Endothelial cell of umbilical vein (primary cell): ENCODE measurements around the gene RNU1-2.

Source experiments
- EZH2 ChIP-seq: IDR thresholded peaks from 2 replicates; pipeline ENCODE4 v1.6.1; 2012; ENCODE audit warnings: borderline replicate concordance, low read depth, mild to moderate bottlenecking, moderate library complexity, low read length, inconsistent platforms; ENCODE audit not compliant: severe bottlenecking
- FOS ChIP-seq: IDR thresholded peaks from 2 replicates; pipeline ENCODE4 v1.6.1; 2011; ENCODE audit warnings: mild to moderate bottlenecking, low read length, moderate library complexity, borderline replicate concordance; ENCODE audit not compliant: insufficient read depth
- GATA2 ChIP-seq: IDR thresholded peaks from 2 replicates; pipeline ENCODE4 v1.7.0; 2011; ENCODE audit warnings: low read depth, mild to moderate bottlenecking, moderate library complexity, mixed read lengths, low read length; ENCODE audit not compliant: insufficient read length, insufficient read depth
- JUN ChIP-seq: IDR thresholded peaks from 2 replicates; pipeline ENCODE4 v1.6.1; 2011; ENCODE audit warnings: borderline replicate concordance, low read depth; ENCODE audit not compliant: insufficient read length, insufficient read depth
- MYC ChIP-seq: IDR thresholded peaks from one replicate; pipeline ENCODE4 v1.6.1; 2011; ENCODE audit warnings: mild to moderate bottlenecking, low read depth, low read length
- POLR2A ChIP-seq: IDR thresholded peaks from 2 replicates; pipeline ENCODE4 v1.6.1; 2012; ENCODE audit warnings: low read depth, mild to moderate bottlenecking, control low read depth, low read length
- POLR2AphosphoS5 ChIP-seq: IDR thresholded peaks from 2 replicates; pipeline ENCODE4 v1.6.1; 2012; ENCODE audit warnings: low read depth, mild to moderate bottlenecking, control low read depth, low read length, moderate library complexity; ENCODE audit not compliant: insufficient read depth
- TF ChIP-seq, protein P1 (sequence below), 2 donors: IDR thresholded peaks; 1 replicate in 1 of 2; 2 replicates in 1 of 2; pipeline ENCODE4 v1.5.1; 2011; ENCODE audit warnings: low read length in 2 of 2, mild to moderate bottlenecking in 2 of 2, moderate library complexity in 2 of 2, control low read depth in 1 of 2, inconsistent platforms in 1 of 2, low read depth in 1 of 2; ENCODE audit not compliant: insufficient read depth in 1 of 2; ENCODE audit errors: extremely low read depth in 1 of 2
- TF ChIP-seq, protein P2 (sequence below): IDR thresholded peaks from 2 replicates; pipeline ENCODE4 v1.6.1; 2011; ENCODE audit not compliant: insufficient read depth, insufficient read length

DNA sequence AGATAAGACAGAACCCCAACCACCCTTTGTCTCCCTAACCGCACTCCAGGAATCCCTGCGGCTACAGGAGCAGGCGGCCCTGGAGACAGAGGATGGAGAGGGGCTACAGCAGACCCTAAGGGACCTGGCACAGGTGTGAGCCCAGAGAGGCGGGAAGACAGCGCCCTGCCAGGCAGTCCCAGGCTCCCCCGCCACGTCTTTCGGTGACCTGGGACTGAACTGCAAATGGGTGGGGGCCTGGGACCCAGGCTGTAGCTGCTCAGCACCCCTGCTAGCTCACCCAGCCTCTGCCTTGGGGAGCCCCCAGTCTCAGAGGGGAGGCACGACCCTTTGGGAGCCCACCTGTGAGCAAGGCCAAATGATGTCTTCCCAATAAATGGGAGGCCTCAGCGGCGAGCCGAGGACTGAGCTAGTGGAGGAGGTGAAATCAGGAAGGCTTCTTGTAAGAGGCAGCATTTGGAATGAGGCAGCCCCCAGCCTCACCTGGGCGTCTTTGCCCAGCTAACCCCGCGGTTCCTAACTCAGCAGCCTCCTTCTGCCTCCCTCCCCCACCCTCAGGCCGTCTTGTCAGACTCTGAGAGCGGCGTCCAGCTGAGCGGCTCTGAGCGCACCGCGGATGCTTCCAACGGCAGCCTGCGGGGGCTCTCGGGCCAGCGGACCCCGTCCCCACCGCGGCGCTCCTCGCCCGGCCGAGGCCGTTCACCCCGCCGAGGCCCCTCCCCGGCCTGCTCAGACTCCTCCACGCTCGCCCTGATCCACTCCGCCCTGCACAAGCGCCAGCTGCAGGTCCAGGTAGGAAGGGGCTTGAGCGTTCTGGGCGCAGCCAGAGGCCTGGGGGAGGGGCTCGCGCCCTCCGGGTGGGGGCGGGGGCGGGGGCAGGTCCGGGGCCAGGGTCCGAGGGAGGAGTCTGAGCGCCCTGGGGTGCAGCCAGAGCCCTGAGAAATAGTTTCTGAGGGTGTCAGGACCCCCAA is 42.9 kb downstream of the RNU1-2 start:
- no peak for TF ChIP-seq EZH2
- TF ChIP-seq POLR2A: no peak
- TF ChIP-seq, protein P1, sequence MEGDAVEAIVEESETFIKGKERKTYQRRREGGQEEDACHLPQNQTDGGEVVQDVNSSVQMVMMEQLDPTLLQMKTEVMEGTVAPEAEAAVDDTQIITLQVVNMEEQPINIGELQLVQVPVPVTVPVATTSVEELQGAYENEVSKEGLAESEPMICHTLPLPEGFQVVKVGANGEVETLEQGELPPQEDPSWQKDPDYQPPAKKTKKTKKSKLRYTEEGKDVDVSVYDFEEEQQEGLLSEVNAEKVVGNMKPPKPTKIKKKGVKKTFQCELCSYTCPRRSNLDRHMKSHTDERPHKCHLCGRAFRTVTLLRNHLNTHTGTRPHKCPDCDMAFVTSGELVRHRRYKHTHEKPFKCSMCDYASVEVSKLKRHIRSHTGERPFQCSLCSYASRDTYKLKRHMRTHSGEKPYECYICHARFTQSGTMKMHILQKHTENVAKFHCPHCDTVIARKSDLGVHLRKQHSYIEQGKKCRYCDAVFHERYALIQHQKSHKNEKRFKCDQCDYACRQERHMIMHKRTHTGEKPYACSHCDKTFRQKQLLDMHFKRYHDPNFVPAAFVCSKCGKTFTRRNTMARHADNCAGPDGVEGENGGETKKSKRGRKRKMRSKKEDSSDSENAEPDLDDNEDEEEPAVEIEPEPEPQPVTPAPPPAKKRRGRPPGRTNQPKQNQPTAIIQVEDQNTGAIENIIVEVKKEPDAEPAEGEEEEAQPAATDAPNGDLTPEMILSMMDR (IDR thresholded peaks at IDR 0.05; ENCODE audit: extremely low read depth in 1 of 2, insufficient read depth in 1 of 2, low read depth in 1 of 2, low read length in 2 of 2): no peak
- no peak for TF ChIP-seq POLR2AphosphoS5
- no peak for TF ChIP-seq FOS
- TF ChIP-seq, protein P2, sequence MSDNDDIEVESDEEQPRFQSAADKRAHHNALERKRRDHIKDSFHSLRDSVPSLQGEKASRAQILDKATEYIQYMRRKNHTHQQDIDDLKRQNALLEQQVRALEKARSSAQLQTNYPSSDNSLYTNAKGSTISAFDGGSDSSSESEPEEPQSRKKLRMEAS: no peak
- no peak for TF ChIP-seq JUN
- TF ChIP-seq MYC: no peak
- TF ChIP-seq GATA2: no peak
